ENCODE measurements around the gene EXD1. TPM values are rescaled to one million over a fixed set of nuclear protein-coding genes. Genes with fewer than 3 reads are reported as not detected.
A peak's percentile ranks its signal among the peaks of the same experiment; 100 is the strongest.

Gene EXD1
- total and polyA plus RNA-seq, 2 of the 13 experiments (the other 11 are each of a cell fraction or from before 2014, with no cell fraction given), result not detected

GRCh38 chr15:41259546-41260189, 29.1 kb upstream of the EXD1 start (continued):
- TF ChIP-seq, protein P1, sequence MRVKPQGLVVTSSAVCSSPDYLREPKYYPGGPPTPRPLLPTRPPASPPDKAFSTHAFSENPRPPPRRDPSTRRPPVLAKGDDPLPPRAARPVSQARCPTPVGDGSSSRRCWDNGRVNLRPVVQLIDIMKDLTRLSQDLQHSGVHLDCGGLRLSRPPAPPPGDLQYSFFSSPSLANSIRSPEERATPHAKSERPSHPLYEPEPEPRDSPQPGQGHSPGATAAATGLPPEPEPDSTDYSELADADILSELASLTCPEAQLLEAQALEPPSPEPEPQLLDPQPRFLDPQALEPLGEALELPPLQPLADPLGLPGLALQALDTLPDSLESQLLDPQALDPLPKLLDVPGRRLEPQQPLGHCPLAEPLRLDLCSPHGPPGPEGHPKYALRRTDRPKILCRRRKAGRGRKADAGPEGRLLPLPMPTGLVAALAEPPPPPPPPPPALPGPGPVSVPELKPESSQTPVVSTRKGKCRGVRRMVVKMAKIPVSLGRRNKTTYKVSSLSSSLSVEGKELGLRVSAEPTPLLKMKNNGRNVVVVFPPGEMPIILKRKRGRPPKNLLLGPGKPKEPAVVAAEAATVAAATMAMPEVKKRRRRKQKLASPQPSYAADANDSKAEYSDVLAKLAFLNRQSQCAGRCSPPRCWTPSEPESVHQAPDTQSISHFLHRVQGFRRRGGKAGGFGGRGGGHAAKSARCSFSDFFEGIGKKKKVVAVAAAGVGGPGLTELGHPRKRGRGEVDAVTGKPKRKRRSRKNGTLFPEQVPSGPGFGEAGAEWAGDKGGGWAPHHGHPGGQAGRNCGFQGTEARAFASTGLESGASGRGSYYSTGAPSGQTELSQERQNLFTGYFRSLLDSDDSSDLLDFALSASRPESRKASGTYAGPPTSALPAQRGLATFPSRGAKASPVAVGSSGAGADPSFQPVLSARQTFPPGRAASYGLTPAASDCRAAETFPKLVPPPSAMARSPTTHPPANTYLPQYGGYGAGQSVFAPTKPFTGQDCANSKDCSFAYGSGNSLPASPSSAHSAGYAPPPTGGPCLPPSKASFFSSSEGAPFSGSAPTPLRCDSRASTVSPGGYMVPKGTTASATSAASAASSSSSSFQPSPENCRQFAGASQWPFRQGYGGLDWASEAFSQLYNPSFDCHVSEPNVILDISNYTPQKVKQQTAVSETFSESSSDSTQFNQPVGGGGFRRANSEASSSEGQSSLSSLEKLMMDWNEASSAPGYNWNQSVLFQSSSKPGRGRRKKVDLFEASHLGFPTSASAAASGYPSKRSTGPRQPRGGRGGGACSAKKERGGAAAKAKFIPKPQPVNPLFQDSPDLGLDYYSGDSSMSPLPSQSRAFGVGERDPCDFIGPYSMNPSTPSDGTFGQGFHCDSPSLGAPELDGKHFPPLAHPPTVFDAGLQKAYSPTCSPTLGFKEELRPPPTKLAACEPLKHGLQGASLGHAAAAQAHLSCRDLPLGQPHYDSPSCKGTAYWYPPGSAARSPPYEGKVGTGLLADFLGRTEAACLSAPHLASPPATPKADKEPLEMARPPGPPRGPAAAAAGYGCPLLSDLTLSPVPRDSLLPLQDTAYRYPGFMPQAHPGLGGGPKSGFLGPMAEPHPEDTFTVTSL (CRISPR knock-in tag; IDR thresholded peaks at IDR 0.05; ENCODE audit: borderline replicate concordance), result peak; percentile 85; the same call in 1 of the 2 replicates
- TF ChIP-seq TCF7 (IDR thresholded peaks at IDR 0.05; ENCODE audit: low read depth) (peak; percentile 83), ZNF614 (CRISPR knock-in tag; IDR thresholded peaks at IDR 0.05; ENCODE audit: borderline replicate concordance) (peak; percentile 78; the same call in 1 of the 2 replicates), ZNF800 (CRISPR knock-in tag; IDR thresholded peaks at IDR 0.05) (no peak), ZNF713 (CRISPR knock-in tag; IDR thresholded peaks at IDR 0.05) (no peak), SOX5 (CRISPR knock-in tag; IDR thresholded peaks at IDR 0.05; ENCODE audit: borderline replicate concordance) (peak; percentile 88), ZNF274 (CRISPR knock-in tag; IDR thresholded peaks at IDR 0.05) (peak; percentile 72; the same call in 1 of the 2 replicates), KLF12 (CRISPR knock-in tag; IDR thresholded peaks at IDR 0.05; ENCODE audit: borderline replicate concordance) (peak; percentile 89; the same call in 1 of the 2 replicates)
- TF ChIP-seq, protein P2, sequence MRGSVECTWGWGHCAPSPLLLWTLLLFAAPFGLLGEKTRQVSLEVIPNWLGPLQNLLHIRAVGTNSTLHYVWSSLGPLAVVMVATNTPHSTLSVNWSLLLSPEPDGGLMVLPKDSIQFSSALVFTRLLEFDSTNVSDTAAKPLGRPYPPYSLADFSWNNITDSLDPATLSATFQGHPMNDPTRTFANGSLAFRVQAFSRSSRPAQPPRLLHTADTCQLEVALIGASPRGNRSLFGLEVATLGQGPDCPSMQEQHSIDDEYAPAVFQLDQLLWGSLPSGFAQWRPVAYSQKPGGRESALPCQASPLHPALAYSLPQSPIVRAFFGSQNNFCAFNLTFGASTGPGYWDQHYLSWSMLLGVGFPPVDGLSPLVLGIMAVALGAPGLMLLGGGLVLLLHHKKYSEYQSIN (CRISPR knock-in tag; IDR thresholded peaks at IDR 0.05; ENCODE audit: borderline replicate concordance), result no peak
- TF ChIP-seq, protein P3, sequence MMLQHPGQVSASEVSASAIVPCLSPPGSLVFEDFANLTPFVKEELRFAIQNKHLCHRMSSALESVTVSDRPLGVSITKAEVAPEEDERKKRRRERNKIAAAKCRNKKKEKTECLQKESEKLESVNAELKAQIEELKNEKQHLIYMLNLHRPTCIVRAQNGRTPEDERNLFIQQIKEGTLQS (CRISPR knock-in tag; IDR thresholded peaks at IDR 0.05), result peak; percentile 33; the same call in 1 of the 2 replicates

Data from HepG2 (cell line).